Transverse colon (tissue), 4 donors: ENCODE results near the gene NRXN2. TPM values are rescaled to one million over a fixed set of nuclear protein-coding genes. Genes with fewer than 3 reads are reported as not detected.

ENCODE experiments used
- DNase-seq: peaks from one replicate; pipeline ENCODE4 v3.0.0-alpha.2; 2019
- H3K27ac ChIP-seq, 4 donors: fragments of 200-600 bp; sonication (generic); 2 replicates each; pipeline ENCODE4 v1.5.1; 2016 to 2018; ENCODE audit warnings: inconsistent platforms in 4 of 4
- H3K27me3 ChIP-seq: fragments of 200-600 bp; sonication (generic); 2 replicates; pipeline ENCODE4 v1.5.1; 2017; ENCODE audit warnings: inconsistent platforms
- H3K36me3 ChIP-seq, 4 donors: fragments of 200-600 bp; sonication (generic); 2 replicates each; pipeline ENCODE4 v1.5.1; 2017 to 2019; ENCODE audit warnings: inconsistent platforms in 4 of 4
- H3K4me1 ChIP-seq, 4 donors: fragments of 200-600 bp; sonication (generic); 2 replicates each; pipeline ENCODE4 v1.5.1; 2017 to 2020; ENCODE audit warnings: inconsistent platforms in 4 of 4
- H3K4me3 ChIP-seq, 4 donors: fragments of 200-600 bp; sonication (generic); 1 replicate in 1 of 4; 2 replicates in 3 of 4; pipeline versions ENCODE4 v1.5.1 to v1.6.1; 2017 to 2019; ENCODE audit warnings: inconsistent platforms in 4 of 4
- H3K9me3 ChIP-seq, 2 donors: fragments of 200-600 bp; sonication (generic); 2 replicates each; pipeline ENCODE4 v1.5.1; 2017 to 2019; ENCODE audit warnings: inconsistent platforms in 2 of 2
- CTCF ChIP-seq, 5 experiments: fragments of 200-600 bp in 3 of 5; fragments of 450-650 bp in 2 of 5; sonication (generic) in 3 of 5; IDR thresholded peaks; 1 replicate in 2 of 5; 2 replicates in 3 of 5; pipeline ENCODE4 v1.5.1; 2016 to 2017; ENCODE audit warnings: antibody characterized with exemption in 5 of 5, inconsistent platforms in 3 of 5, mild to moderate bottlenecking in 2 of 5, moderate library complexity in 1 of 5
- EP300 ChIP-seq: sonication (generic); formaldehyde crosslinking; IDR thresholded peaks from one replicate; pipeline ENCODE4 v1.6.1; 2017; ENCODE audit warnings: antibody characterized with exemption, low read depth
- POLR2A ChIP-seq: fragments of 450-650 bp; IDR thresholded peaks from one replicate; pipeline ENCODE4 v1.6.1; 2016; ENCODE audit warnings: antibody characterized with exemption, mild to moderate bottlenecking, moderate library complexity
- POLR2AphosphoS5 ChIP-seq, 3 donors: sonication (generic); formaldehyde crosslinking; IDR thresholded peaks; one replicate each; pipeline ENCODE4 v1.6.1; 2016; ENCODE audit warnings: antibody characterized with exemption in 3 of 3
- WGBS, 2 donors: methylation state at CpG; one replicate each; pipeline ENCODE4 v1.1.5; 2018; ENCODE audit warnings: low coverage in 1 of 2; 5-methylcytosine and 5-hydroxymethylcytosine counted together
- in situ Hi-C, 4 donors: fragments of 200-750 bp; cut with MboI; loops; one replicate each; pipeline versions ENCODE4 v1.15.0 to v1.15.1; 2017; ENCODE audit warnings: low sequenced_read_pairs in 3 of 4, low pct_ligation_motif_present in 1 of 4, low pct_unique_long_range_greater_than_20kb in 1 of 4
- intact Hi-C: fragments of 100-400 bp; cut with DNase I; formaldehyde crosslinking; loops from one replicate; pipeline ENCODE4 v1.15.1; 2023; ENCODE audit warnings: low total_unique reads
- total RNA-seq, 4 donors: library from RNA; depleted of rRNA; stranded (reverse); fragments of >200 nt; gene quantifications; one replicate each; pipeline ENCODE4 v1.1.0, GENCODE V29; 2016

The NRXN2 gene
- total RNA-seq, 4 donors from 2014 or later, result 2.9 to 7.4 (median 6.8) TPM

- no peaks in the 10 kb centered on the region for H3K27me3 ChIP-seq
- H3K4me1 ChIP-seq, result no peaks in the 10 kb centered on the region
- H3K27ac ChIP-seq, result no peak overlapping the region
- no peaks in the 10 kb centered on the region for H3K9me3 ChIP-seq
- DNase-seq, result no peak
- TF ChIP-seq EP300 (no peak), CTCF (IDR thresholded peaks at IDR 0.05) (no peak), POLR2A (no peak), POLR2AphosphoS5 (IDR thresholded peaks at IDR 0.05) (no peak)
- 86% methylated on average over 32 of the region's 32 CpGs; no CpG with 5 or more reads in 1 of the 2 donors for WGBS, 2 donors
- H3K36me3 ChIP-seq, result no peaks in the 10 kb centered on the region
- intact Hi-C loops, result no loop called here
- H3K4me3 ChIP-seq, result no peak overlapping the region
- in situ Hi-C loops, result no loop called here
These were observed 129.6 kb downstream of the NRXN2 start for GRCh38 chr11:64593156-64594105.

GRCh38 chr11:64592656-64593055 lies 130.3 kb downstream of the NRXN2 start:
- intact Hi-C loops, result no loop called here
- Histone ChIP-seq H3K9me3 (no peaks in the 10 kb centered on the region), H3K27ac (no peak overlapping the region), H3K36me3 (no peaks in the 10 kb centered on the region), H3K27me3 (no peaks in the 10 kb centered on the region), H3K4me3 (no peak overlapping the region), H3K4me1 (no peaks in the 10 kb centered on the region)
- TF ChIP-seq EP300 (no peak), POLR2AphosphoS5 (IDR thresholded peaks at IDR 0.05) (no peak), POLR2A (no peak)
- WGBS, 2 donors, result 90% methylated on average over 9 of the region's 9 CpGs; no CpG with 5 or more reads in 1 of the 2 donors
- in situ Hi-C loops, result no loop called here
- DNase-seq, result no peak

- 75% methylated on average over 3 of the region's 3 CpGs; no CpG with 5 or more reads in 1 of the 2 donors for WGBS, 2 donors
- TF ChIP-seq POLR2AphosphoS5 (IDR thresholded peaks at IDR 0.05) (no peak), POLR2A (no peak), EP300 (no peak), CTCF (IDR thresholded peaks at IDR 0.05) (no peak)
These were observed 130.8 kb downstream of the NRXN2 start for GRCh38 chr11:64592234-64592615.

GRCh38 chr11:64591257-64592233 lies 131.5 kb downstream of the NRXN2 start:
- in situ Hi-C loops (no loop called here), intact Hi-C loops (no loop called here)
- H3K4me1 ChIP-seq, result no peaks in the 10 kb centered on the region
- H3K36me3 ChIP-seq, result no peaks in the 10 kb centered on the region
- no peaks in the 10 kb centered on the region for H3K27me3 ChIP-seq
- TF ChIP-seq CTCF (IDR thresholded peaks at IDR 0.05), result no peak
- 86% methylated on average over 33 of the region's 36 CpGs; no CpG with 5 or more reads in 1 of the 2 donors for WGBS, 2 donors
- no peak overlapping the region for H3K4me3 ChIP-seq
- no peaks in the 10 kb centered on the region for H3K9me3 ChIP-seq
- no peak overlapping the region for H3K27ac ChIP-seq
- DNase-seq, result no peak

More at GRCh38 chr11:64592234-64592615, 130.8 kb downstream of the NRXN2 start:
- H3K4me3 ChIP-seq, result no peak overlapping the region
- H3K27ac ChIP-seq, result no peak overlapping the region
- in situ Hi-C loops (no loop called here), intact Hi-C loops (no loop called here)
- H3K9me3 ChIP-seq, result no peaks in the 10 kb centered on the region
- DNase-seq, result no peak
- no peaks in the 10 kb centered on the region for H3K36me3 ChIP-seq
- H3K4me1 ChIP-seq, result no peaks in the 10 kb centered on the region
- no peaks in the 10 kb centered on the region for H3K27me3 ChIP-seq
